ENCODE data around the gene HNF4A.

DNA sequence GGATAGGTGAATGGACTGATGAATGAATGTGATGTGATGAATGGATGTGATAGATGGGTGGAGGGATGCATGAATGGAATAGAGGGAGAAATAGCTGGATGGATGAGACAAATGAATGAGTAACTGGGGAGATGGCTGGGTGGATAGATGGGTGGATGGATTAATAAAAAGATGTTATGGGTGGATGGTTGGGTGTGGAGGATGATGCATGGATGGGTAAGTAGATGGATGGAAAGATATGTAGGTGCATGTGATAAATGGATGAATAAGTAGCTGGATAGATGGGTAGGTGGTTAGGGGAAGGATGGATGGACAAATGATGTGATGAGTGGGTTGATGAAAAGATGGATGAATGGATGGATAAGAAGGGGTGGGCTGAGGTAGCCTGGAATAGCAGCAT lies 4.7 kb downstream of the HNF4A start:
- TF ChIP-seq, protein P1, sequence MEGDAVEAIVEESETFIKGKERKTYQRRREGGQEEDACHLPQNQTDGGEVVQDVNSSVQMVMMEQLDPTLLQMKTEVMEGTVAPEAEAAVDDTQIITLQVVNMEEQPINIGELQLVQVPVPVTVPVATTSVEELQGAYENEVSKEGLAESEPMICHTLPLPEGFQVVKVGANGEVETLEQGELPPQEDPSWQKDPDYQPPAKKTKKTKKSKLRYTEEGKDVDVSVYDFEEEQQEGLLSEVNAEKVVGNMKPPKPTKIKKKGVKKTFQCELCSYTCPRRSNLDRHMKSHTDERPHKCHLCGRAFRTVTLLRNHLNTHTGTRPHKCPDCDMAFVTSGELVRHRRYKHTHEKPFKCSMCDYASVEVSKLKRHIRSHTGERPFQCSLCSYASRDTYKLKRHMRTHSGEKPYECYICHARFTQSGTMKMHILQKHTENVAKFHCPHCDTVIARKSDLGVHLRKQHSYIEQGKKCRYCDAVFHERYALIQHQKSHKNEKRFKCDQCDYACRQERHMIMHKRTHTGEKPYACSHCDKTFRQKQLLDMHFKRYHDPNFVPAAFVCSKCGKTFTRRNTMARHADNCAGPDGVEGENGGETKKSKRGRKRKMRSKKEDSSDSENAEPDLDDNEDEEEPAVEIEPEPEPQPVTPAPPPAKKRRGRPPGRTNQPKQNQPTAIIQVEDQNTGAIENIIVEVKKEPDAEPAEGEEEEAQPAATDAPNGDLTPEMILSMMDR (IDR thresholded peaks at IDR 0.05) = no peak
- no peak for TF ChIP-seq EP300 (IDR thresholded peaks at IDR 0.05)
- no peak for TF ChIP-seq POLR2A (IDR thresholded peaks at IDR 0.05)

Data from ovary (tissue), 3 donors.